ENCODE measurements around the gene DHX8. TPM values are rescaled to one million over a fixed set of nuclear protein-coding genes. Genes with fewer than 3 reads are reported as not detected.

Gene DHX8
- polyA plus RNA-seq, 1 experiment = 47.3 TPM

DNA sequence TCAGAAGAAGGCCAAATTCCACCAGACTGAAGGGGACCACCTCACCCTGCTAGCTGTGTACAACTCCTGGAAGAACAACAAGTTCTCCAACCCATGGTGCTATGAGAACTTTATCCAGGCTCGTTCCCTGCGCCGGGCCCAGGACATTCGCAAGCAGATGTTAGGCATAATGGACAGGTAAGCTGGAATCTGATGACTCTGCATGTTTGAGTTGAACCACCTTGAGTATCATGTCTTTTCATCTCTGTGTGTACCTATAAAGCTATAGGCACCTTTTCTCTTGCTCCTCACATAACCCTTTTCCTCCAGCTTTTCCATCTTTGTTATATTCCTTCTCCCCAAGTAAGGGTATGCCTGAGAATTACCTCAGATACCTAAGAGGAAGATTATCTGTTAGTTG is 37.6 kb downstream of the DHX8 start:
- Histone ChIP-seq H3K27me3 (ENCODE audit: control insufficient read depth, insufficient read depth, low read length) (no peaks in the 10 kb centered on the region), H3K4me3 (ENCODE audit: low read depth, low read length) (no peak overlapping the region), H3K27ac (ENCODE audit: low read depth, low read length) (no peak overlapping the region), H3K9me3 (ENCODE audit: control insufficient read depth, insufficient read depth, low read length) (no peaks in the 10 kb centered on the region)
- TF ChIP-seq, protein P1, sequence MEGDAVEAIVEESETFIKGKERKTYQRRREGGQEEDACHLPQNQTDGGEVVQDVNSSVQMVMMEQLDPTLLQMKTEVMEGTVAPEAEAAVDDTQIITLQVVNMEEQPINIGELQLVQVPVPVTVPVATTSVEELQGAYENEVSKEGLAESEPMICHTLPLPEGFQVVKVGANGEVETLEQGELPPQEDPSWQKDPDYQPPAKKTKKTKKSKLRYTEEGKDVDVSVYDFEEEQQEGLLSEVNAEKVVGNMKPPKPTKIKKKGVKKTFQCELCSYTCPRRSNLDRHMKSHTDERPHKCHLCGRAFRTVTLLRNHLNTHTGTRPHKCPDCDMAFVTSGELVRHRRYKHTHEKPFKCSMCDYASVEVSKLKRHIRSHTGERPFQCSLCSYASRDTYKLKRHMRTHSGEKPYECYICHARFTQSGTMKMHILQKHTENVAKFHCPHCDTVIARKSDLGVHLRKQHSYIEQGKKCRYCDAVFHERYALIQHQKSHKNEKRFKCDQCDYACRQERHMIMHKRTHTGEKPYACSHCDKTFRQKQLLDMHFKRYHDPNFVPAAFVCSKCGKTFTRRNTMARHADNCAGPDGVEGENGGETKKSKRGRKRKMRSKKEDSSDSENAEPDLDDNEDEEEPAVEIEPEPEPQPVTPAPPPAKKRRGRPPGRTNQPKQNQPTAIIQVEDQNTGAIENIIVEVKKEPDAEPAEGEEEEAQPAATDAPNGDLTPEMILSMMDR (IDR thresholded peaks at IDR 0.05; ENCODE audit: low read depth, low read length) = no peak
- POLR2A ChIA-PET = no interaction called here
- CTCF ChIA-PET = interaction anchor here (1.1 to 1.7 kb wide), 3 partner anchors 37 to 152 kb away, joined by 4 to 17 read pairs (median 9); partner anchors contain the start of gene DHX8
- no peak for DNase-seq (ENCODE audit: low read depth, low spot score)

DNA sequence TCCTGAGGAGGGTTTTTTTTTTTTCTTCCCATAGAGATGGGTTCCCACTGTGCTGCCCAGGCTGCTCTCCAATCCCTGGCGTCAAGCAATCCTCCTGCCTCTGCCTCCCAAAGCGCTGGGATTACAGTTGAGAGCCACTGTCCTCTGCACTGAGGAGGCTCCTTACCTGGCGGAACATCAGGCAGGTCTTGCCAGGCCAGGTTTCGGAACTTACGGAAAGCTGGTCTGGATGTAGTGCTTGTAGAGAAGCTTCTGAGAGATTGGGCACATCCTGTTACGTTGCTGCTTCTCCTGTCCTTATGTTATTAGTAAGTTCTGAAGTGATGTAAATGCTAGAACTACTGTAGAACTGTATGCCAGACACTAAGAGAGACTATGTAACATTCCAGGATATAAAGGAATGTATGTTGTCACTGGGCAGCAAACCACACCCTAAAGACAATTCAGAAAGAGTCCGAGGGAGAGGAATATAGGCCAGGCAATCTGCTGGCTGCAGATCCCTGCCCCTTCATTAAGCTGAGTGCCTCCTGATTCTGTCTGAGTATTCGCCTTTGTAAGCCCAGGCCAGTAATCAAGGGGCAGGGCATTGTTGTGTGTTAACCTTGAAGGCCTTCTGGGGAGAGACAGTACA is 41.3 kb downstream of the DHX8 start:
- ChIA-PET CTCF (interaction anchor here (0.6 to 2.6 kb wide), 4 partner anchors 32 to 149 kb away, joined by 3 to 14 read pairs (median 4); no protein-coding TSS in a partner anchor), POLR2A (no interaction called here)
- TF ChIP-seq, protein P1 (IDR thresholded peaks at IDR 0.05; ENCODE audit: low read depth, low read length) = no peak
- no peaks in the 10 kb centered on the region for H3K9me3 ChIP-seq (ENCODE audit: control insufficient read depth, insufficient read depth, low read length)
- no peaks in the 10 kb centered on the region for H3K27me3 ChIP-seq (ENCODE audit: control insufficient read depth, insufficient read depth, low read length)
- H3K27ac ChIP-seq (ENCODE audit: low read depth, low read length) = no peak overlapping the region
- DNase-seq (ENCODE audit: low read depth, low spot score) = no peak
- no peak overlapping the region for H3K4me3 ChIP-seq (ENCODE audit: low read depth, low read length)

DNA sequence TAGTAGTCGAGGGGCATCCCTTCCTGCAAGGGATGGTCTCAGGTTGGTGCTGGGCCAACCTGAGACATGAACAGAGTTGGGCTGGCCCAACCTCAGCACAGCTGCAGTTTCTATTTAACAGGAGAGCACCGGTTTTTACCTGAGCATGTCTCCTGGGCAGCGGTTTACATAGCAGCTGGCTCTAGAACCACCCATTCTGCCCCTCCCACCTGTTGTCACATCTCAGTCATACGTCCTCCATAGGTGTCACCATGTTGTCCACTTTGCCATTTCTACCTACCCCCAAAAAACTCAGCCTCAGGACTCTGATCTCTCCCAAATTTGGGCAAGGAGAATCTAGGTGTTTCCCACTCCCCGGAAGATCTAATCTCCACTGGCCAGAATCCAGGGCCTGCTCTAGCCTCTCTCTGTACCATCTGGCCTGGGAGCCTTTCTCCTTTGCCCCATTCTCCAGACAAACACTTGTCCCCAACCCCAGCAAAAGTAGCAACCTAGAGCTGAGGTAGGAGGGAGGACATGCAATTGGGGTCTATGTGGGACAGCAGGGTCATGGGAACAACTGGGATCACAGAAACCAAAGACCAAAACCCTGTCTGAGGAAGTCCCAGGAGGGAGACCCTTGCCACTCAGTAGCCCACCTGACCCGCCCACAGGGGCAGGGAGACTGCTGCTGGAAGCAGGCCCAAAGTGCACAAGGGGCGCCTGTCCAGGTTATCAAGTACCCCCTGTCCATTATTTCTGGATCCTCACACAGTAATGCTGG is 43.3 kb downstream of the DHX8 start:
- no peak for DNase-seq (ENCODE audit: low read depth, low spot score)
- Histone ChIP-seq H3K27me3 (ENCODE audit: control insufficient read depth, insufficient read depth, low read length) (no peaks in the 10 kb centered on the region), H3K4me3 (ENCODE audit: low read depth, low read length) (no peak overlapping the region), H3K9me3 (ENCODE audit: control insufficient read depth, insufficient read depth, low read length) (no peaks in the 10 kb centered on the region), H3K27ac (ENCODE audit: low read depth, low read length) (no peak overlapping the region)
- TF ChIP-seq, protein P1 (IDR thresholded peaks at IDR 0.05; ENCODE audit: low read depth, low read length) = no peak
- CTCF ChIA-PET = interaction anchor here (1.0 to 2.6 kb wide), 3 partner anchors 43 to 234 kb away, joined by 3 to 14 read pairs (median 3); partner anchors contain the start of gene DHX8
- POLR2A ChIA-PET = interaction anchor here (0.5 kb wide), 1 partner anchor 159 kb away, joined by 3 read pairs; no protein-coding TSS in a partner anchor

DNA sequence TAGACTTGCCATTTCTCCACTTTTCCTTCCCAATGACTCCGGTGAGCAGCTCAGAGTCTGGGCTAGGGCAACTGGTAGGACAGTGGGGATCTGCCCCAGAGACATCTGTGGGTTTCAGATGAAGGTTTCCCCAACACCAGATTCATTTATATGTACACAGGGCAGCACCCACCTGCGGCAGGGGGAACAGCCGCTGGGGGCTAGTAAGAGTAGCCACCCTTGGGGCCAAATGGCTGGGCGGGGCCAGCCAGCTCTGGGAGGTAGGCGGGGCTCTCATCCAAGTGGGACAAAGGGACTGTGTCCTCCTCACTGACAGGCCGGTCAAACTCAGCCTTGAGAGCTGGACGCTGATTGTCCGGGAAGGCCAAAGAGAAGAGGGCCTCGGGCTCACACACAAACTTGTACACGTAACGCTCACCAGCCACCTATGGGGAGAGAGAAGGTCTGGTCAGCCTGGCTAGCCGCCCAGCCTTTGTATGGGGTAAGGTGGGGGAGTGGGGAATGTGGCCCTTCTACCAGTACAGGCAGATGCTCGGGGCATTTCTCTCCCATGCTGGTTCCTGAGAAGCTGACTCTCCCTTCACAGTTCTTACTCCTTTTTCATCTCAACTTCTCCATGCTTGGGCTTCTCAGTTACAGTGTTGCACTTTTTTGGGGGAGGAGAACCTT is 44.7 kb downstream of the DHX8 start:
- H3K27me3 ChIP-seq (ENCODE audit: control insufficient read depth, insufficient read depth, low read length) = no peaks in the 10 kb centered on the region
- H3K27ac ChIP-seq (ENCODE audit: low read depth, low read length) = no peak overlapping the region
- ChIA-PET POLR2A (interaction anchor here (0.6 kb wide), 2 partner anchors 107 to 442 kb away, joined by 4 to 7 read pairs; no protein-coding TSS in a partner anchor), CTCF (interaction anchor here (1.0 kb wide), 1 partner anchor 9 kb away, joined by 3 read pairs; no protein-coding TSS in a partner anchor)
- no peak overlapping the region for H3K4me3 ChIP-seq (ENCODE audit: low read depth, low read length)
- TF ChIP-seq, protein P1 (IDR thresholded peaks at IDR 0.05; ENCODE audit: low read depth, low read length) = no peak
- DNase-seq (ENCODE audit: low read depth, low spot score) = no peak
- H3K9me3 ChIP-seq (ENCODE audit: control insufficient read depth, insufficient read depth, low read length) = no peaks in the 10 kb centered on the region

All from AG04450 (cell line).